Measurements from ENCODE around the gene STOML1.
A peak's percentile ranks its signal among the peaks of the same experiment; 100 is the strongest.

The STOML1 gene

GRCh38 chr15:73991726-73992593 lies at the start of gene STOML1:
Gene STOML1 (minus strand): TSS chr15:73992295. CDS start chr15:73992223, 72 bp downstream.
- peak; percentile 95 for DNase-seq (ENCODE audit: low read depth)
- peak; percentile 71 for TF ChIP-seq CTCF (IDR thresholded peaks at IDR 0.05; ENCODE audit: insufficient read depth, low read depth, low read length, missing control alignments)

GRCh38 chr15:74041311-74041756 lies 49.2 kb upstream of the STOML1 start:
- no peak for DNase-seq (ENCODE audit: low read depth)
- no peak for TF ChIP-seq CTCF (IDR thresholded peaks at IDR 0.05; ENCODE audit: insufficient read depth, low read depth, low read length, missing control alignments)

More at GRCh38 chr15:73991726-73992593, at the start of gene STOML1:
- H3K4me3 ChIP-seq (ENCODE audit: low read length), result peak within 1 kb of the TSS; percentile 67

GRCh38 chr15:74040109-74040850 lies 48.2 kb upstream of the STOML1 start:
- no peak for TF ChIP-seq CTCF (IDR thresholded peaks at IDR 0.05; ENCODE audit: insufficient read depth, low read depth, low read length, missing control alignments)
- peak; percentile 17 for DNase-seq (ENCODE audit: low read depth)
- H3K4me3 ChIP-seq (ENCODE audit: low read length), result no peak overlapping the region

More at GRCh38 chr15:74041311-74041756, 49.2 kb upstream of the STOML1 start:
- H3K4me3 ChIP-seq (ENCODE audit: low read length), result no peak overlapping the region

GRCh38 chr15:74039656-74040010 lies 47.5 kb upstream of the STOML1 start:
- TF ChIP-seq CTCF (IDR thresholded peaks at IDR 0.05; ENCODE audit: insufficient read depth, low read depth, low read length, missing control alignments), result no peak
- no peak overlapping the region for H3K4me3 ChIP-seq (ENCODE audit: low read length)
- no peak for DNase-seq (ENCODE audit: low read depth)

GRCh38 chr15:74038707-74039655 lies 46.9 kb upstream of the STOML1 start:
- no peak for TF ChIP-seq CTCF (IDR thresholded peaks at IDR 0.05; ENCODE audit: insufficient read depth, low read depth, low read length, missing control alignments)
- no peak overlapping the region for H3K4me3 ChIP-seq (ENCODE audit: low read length)
- DNase-seq (ENCODE audit: low read depth), result peak; percentile 15
